Common myeloid progenitor, CD34-positive (primary cell): Measurements from ENCODE around the gene CHRDL2.
"Not testable (repeated sequence)": the region's sequence is repeated elsewhere in the genome, so short reads cannot be mapped to it uniquely, and the experiment has no call there.

Source experiments
- CTCF ChIA-PET: fragments of 350-600 bp; sonication (Branson Sonifier 250); formaldehyde crosslinking; loops from one replicate; lab custom pipeline; 2021; ENCODE audit warnings: antibody characterized with exemption; lab: Charles Lee
- POLR2A ChIA-PET: fragments of 350-600 bp; sonication (Branson Sonifier 250); formaldehyde crosslinking; loops from one replicate; lab custom pipeline; 2021; ENCODE audit warnings: antibody characterized with exemption; lab: Charles Lee
- DNase-seq, 3 donors: peaks; one replicate each; pipeline versions ENCODE4 v3.0.0 to v3.0.0-alpha.2; 2013
- H3K27ac ChIP-seq, 2 experiments: 1 replicate in 1 of 2; 2 replicates in 1 of 2; pipeline ENCODE4 v1.7.0; 2013; ENCODE audit warnings: inconsistent platforms in 2 of 2, low read length in 2 of 2, mild to moderate bottlenecking in 2 of 2, low read depth in 1 of 2, moderate library complexity in 1 of 2; ENCODE audit not compliant: severe bottlenecking in 2 of 2, insufficient read depth in 1 of 2, poor library complexity in 1 of 2
- H3K27me3 ChIP-seq, 5 experiments: replicated peaks in 2 of 5; 1 replicate in 3 of 5; 2 replicates in 2 of 5; pipeline versions ENCODE4 v1.6.1 to v1.7.0; 2013; ENCODE audit warnings: low read length in 4 of 5, mild to moderate bottlenecking in 2 of 5, moderate library complexity in 2 of 5, inconsistent platforms in 1 of 5; ENCODE audit not compliant: insufficient read depth in 5 of 5, control insufficient read depth in 4 of 5
- H3K36me3 ChIP-seq, 4 experiments: 1 replicate in 2 of 4; 2 replicates in 2 of 4; pipeline versions ENCODE4 v1.6.1 to v1.7.0; 2013; ENCODE audit warnings: low read length in 3 of 4, control low read depth in 1 of 4, mild to moderate bottlenecking in 1 of 4; ENCODE audit not compliant: control insufficient read depth in 4 of 4, insufficient read depth in 4 of 4
- H3K4me1 ChIP-seq, 4 experiments: 1 replicate in 3 of 4; 2 replicates in 1 of 4; pipeline versions ENCODE4 v1.6.1 to v1.7.1; 2013; ENCODE audit warnings: low read length in 3 of 4, mild to moderate bottlenecking in 3 of 4, control low read depth in 1 of 4, inconsistent platforms in 1 of 4, moderate library complexity in 1 of 4; ENCODE audit not compliant: control insufficient read depth in 4 of 4, insufficient read depth in 4 of 4; ENCODE audit errors: control extremely low read depth in 1 of 4
- H3K4me3 ChIP-seq, 7 experiments: 1 replicate in 4 of 7; 2 replicates in 3 of 7; pipeline versions ENCODE4 v1.5.1 to v1.7.0; 2013; ENCODE audit warnings: mild to moderate bottlenecking in 7 of 7, low read length in 6 of 7, moderate library complexity in 6 of 7, inconsistent platforms in 2 of 7, low read depth in 2 of 7, control low read depth in 1 of 7; ENCODE audit not compliant: insufficient read depth in 4 of 7, control insufficient read depth in 1 of 7; ENCODE audit errors: extremely low read depth in 1 of 7
- H3K9me3 ChIP-seq, 5 experiments: 1 replicate in 4 of 5; 2 replicates in 1 of 5; pipeline versions ENCODE4 v1.6.1 to v1.7.1; 2013; ENCODE audit warnings: low read length in 4 of 5, mild to moderate bottlenecking in 2 of 5, inconsistent platforms in 1 of 5, low read depth in 1 of 5, moderate library complexity in 1 of 5; ENCODE audit not compliant: control insufficient read depth in 4 of 5, insufficient read depth in 2 of 5; ENCODE audit errors: control extremely low read depth in 1 of 5
- WGBS: methylation state at CpG from one replicate; pipeline ENCODE4 v1.1.5; 2013; ENCODE audit not compliant: insufficient coverage; 5-methylcytosine and 5-hydroxymethylcytosine counted together

CHRDL2 gene

GRCh38 chr11:74662487-74663103 lies 68.6 kb downstream of the CHRDL2 start:
- WGBS: 100% methylated on average over 2 of the region's 4 CpGs
- CTCF ChIA-PET: interaction anchor here (1.5 kb wide), 1 partner anchor 40 kb away, joined by 3 read pairs; no protein-coding TSS in a partner anchor
- Histone ChIP-seq H3K36me3 (peaks cover 0 to 2% (median 0%) of the 10 kb centered on the region in 4 experiments), H3K4me3 (no peak overlapping the region), H3K9me3 (peaks cover 0 to 5% (median 0%) of the 10 kb centered on the region in 5 experiments), H3K4me1 (no peaks in the 10 kb centered on the region), H3K27me3 (no peaks in the 10 kb centered on the region), H3K27ac (no peak overlapping the region)
- POLR2A ChIA-PET: no interaction called here
- no peak for DNase-seq

- DNase-seq, H3K9me3 ChIP-seq, H3K27me3 ChIP-seq, POLR2A ChIA-PET, H3K36me3 ChIP-seq, H3K4me1 ChIP-seq, H3K27ac ChIP-seq, CTCF ChIA-PET, H3K4me3 ChIP-seq: not testable (repeated sequence)
- WGBS: 50% methylated on average over 2 of the region's 4 CpGs
Observed at GRCh38 chr11:74659124-74659523, 72.1 kb downstream of the CHRDL2 start.

- 100% methylated on average over 1 of the region's 5 CpGs for WGBS
- Histone ChIP-seq H3K27ac (no peak overlapping the region), H3K36me3 (peaks cover 8 to 16% (median 12%) of the 10 kb centered on the region in 4 experiments), H3K4me3 (no peak overlapping the region), H3K9me3 (peaks cover 0 to 5% (median 3%) of the 10 kb centered on the region in 5 experiments), H3K4me1 (no peaks in the 10 kb centered on the region), H3K27me3 (no peaks in the 10 kb centered on the region)
- ChIA-PET POLR2A (no interaction called here), CTCF (no interaction called here)
- no peak for DNase-seq
Observed at GRCh38 chr11:74654976-74655375, 76.2 kb downstream of the CHRDL2 start.

GRCh38 chr11:74650498-74650897 lies 80.7 kb downstream of the CHRDL2 start:
- Histone ChIP-seq H3K4me3 (no peak overlapping the region), H3K27me3 (no peaks in the 10 kb centered on the region), H3K9me3 (peaks cover 0 to 3% (median 0%) of the 10 kb centered on the region in 5 experiments), H3K4me1 (no peaks in the 10 kb centered on the region), H3K27ac (no peak overlapping the region), H3K36me3 (peaks cover 8 to 32% (median 18%) of the 10 kb centered on the region in 4 experiments)
- POLR2A ChIA-PET: no interaction called here
- WGBS: 100% methylated on average over 2 of the region's 2 CpGs
- CTCF ChIA-PET: no interaction called here
- no peak for DNase-seq

GRCh38 chr11:74648894-74649293 lies 82.3 kb downstream of the CHRDL2 start:
- H3K27ac ChIP-seq: no peak overlapping the region
- H3K36me3 ChIP-seq: peaks cover 8 to 32% (median 18%) of the 10 kb centered on the region in 4 experiments
- CTCF ChIA-PET: no interaction called here
- H3K4me1 ChIP-seq: no peaks in the 10 kb centered on the region
- DNase-seq: no peak
- no peaks in the 10 kb centered on the region for H3K27me3 ChIP-seq
- POLR2A ChIA-PET: no interaction called here
- peaks cover 0 to 3% (median 0%) of the 10 kb centered on the region in 5 experiments for H3K9me3 ChIP-seq
- H3K4me3 ChIP-seq: no peak overlapping the region
- 100% methylated on average over 3 of the region's 4 CpGs for WGBS

GRCh38 chr11:74647831-74648230 lies 83.4 kb downstream of the CHRDL2 start:
- peaks cover 6 to 41% (median 12%) of the 10 kb centered on the region in 4 experiments for H3K36me3 ChIP-seq

GRCh38 chr11:74647404-74647803 lies 83.8 kb downstream of the CHRDL2 start:
- H3K27me3 ChIP-seq: no peaks in the 10 kb centered on the region
- no peak overlapping the region for H3K27ac ChIP-seq
- DNase-seq: no peak
- ChIA-PET CTCF (no interaction called here), POLR2A (no interaction called here)
- no peak overlapping the region for H3K4me3 ChIP-seq
- no peaks in the 10 kb centered on the region for H3K9me3 ChIP-seq
- no peaks in the 10 kb centered on the region for H3K4me1 ChIP-seq
- H3K36me3 ChIP-seq: peaks cover 4 to 42% (median 10%) of the 10 kb centered on the region in 4 experiments

More at GRCh38 chr11:74647831-74648230, 83.4 kb downstream of the CHRDL2 start:
- no peaks in the 10 kb centered on the region for H3K4me1 ChIP-seq
- peaks cover 0 to 3% (median 0%) of the 10 kb centered on the region in 5 experiments for H3K9me3 ChIP-seq
- DNase-seq: no peak
- POLR2A ChIA-PET: no interaction called here
- no peak overlapping the region for H3K4me3 ChIP-seq
- no peak overlapping the region for H3K27ac ChIP-seq
- WGBS: 100% methylated on average over 1 of the region's 3 CpGs
- CTCF ChIA-PET: interaction anchor here (0.7 kb wide), 1 partner anchor 20 kb away, joined by 3 read pairs; no protein-coding TSS in a partner anchor
- H3K27me3 ChIP-seq: no peaks in the 10 kb centered on the region
